ENCODE data around the gene RBM6. TPM values are rescaled to one million over a fixed set of nuclear protein-coding genes. Genes with fewer than 3 reads are reported as not detected.

Gene RBM6
- total RNA-seq, 1 experiment from 2014 or later, result 72.0 TPM

DNA sequence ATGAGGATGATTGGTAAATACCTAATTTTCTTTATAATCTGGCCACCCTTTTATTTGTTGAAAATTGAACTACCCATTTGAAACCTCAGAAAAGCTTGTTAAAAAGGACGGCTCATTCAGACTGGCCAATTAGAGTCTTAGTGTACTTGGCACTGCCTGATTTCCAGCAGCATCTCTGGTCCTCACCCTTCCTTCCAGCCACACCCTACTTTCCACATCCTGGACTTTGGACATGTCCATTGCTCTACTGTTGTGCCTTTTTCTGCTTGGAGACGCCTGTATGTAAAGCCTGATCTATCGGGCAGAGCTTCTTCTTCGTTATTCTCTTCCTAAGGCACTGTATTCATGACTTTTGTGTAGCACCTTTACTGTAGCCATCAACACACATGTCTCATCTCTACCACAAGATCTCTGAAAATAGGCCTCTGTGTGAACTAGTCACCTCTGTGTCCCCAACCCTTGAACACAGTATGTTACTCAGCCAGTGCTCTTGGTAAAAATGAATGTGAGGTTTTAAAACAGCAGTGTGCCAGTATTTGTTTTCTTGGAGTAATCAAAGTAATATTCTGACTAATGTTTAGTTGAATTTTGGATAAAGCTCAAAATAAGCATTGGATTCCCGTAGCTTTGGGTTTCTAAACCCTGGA is 155.5 kb downstream of the RBM6 start:
- DNase-seq, result no peak
- Histone ChIP-seq H3K4me1 (replicated peaks; ENCODE audit: insufficient read depth) (peaks cover 2% of the 10 kb centered on the region), H3K79me2 (ENCODE audit: low read depth) (peaks cover 21% of the 10 kb centered on the region), H3K4me2 (no peak overlapping the region), H4K20me1 (ENCODE audit: insufficient read depth) (peaks cover 2% of the 10 kb centered on the region), H3K4me3 (no peak overlapping the region), H3K36me3 (ENCODE audit: low read depth) (peaks cover 36% of the 10 kb centered on the region), H3K27me3 (ENCODE audit: insufficient read depth, low read depth) (no peaks in the 10 kb centered on the region), H3F3A (ENCODE audit: insufficient read depth, low read depth) (no peaks in the 10 kb centered on the region), H2AFZ (no peak overlapping the region), H3K9me2 (ENCODE audit: insufficient read depth) (no peaks in the 10 kb centered on the region), H3K27ac (no peak overlapping the region), H3K9me3 (ENCODE audit: insufficient read depth, low read depth) (no peaks in the 10 kb centered on the region)
- no TSS peak for BruUV-seq (replicated peaks)
- POLR2A ChIA-PET (ENCODE audit: unreplicated experiment), result no interaction called here
- intact Hi-C loops (cut with micrococcal nuclease; ENCODE audit: unreplicated experiment), result no loop called here
- CTCF ChIA-PET, result no interaction called here
- TF ChIP-seq EZH2 (IDR thresholded peaks at IDR 0.05; ENCODE audit: low read depth), result no peak
- TF ChIP-seq, protein P1, sequence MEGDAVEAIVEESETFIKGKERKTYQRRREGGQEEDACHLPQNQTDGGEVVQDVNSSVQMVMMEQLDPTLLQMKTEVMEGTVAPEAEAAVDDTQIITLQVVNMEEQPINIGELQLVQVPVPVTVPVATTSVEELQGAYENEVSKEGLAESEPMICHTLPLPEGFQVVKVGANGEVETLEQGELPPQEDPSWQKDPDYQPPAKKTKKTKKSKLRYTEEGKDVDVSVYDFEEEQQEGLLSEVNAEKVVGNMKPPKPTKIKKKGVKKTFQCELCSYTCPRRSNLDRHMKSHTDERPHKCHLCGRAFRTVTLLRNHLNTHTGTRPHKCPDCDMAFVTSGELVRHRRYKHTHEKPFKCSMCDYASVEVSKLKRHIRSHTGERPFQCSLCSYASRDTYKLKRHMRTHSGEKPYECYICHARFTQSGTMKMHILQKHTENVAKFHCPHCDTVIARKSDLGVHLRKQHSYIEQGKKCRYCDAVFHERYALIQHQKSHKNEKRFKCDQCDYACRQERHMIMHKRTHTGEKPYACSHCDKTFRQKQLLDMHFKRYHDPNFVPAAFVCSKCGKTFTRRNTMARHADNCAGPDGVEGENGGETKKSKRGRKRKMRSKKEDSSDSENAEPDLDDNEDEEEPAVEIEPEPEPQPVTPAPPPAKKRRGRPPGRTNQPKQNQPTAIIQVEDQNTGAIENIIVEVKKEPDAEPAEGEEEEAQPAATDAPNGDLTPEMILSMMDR (conservative IDR thresholded peaks at IDR 0.05), result no peak

DNA sequence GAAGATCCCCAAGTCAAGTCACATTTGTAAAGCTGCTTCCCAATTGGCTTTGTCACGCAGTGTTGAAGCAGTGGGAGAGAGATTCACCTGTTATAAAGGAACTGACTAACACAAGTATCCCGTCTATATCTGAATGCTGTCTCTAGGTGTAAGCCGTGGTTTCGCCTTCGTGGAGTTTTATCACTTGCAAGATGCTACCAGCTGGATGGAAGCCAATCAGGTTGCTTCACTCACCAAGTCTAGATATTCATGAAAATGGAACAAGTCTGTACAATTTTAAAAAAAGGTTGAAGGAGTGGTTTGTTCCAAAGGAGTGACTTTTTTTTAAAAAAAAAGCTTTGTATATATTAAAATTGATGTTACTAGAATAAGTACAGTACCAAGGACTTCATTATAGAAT is 160.4 kb downstream of the RBM6 start:
- intact Hi-C loops (cut with micrococcal nuclease; ENCODE audit: unreplicated experiment), result loop anchor here (10.0 kb wide), 1 partner anchor 386 kb away; the partner anchor contains the start of gene AMIGO3
- peaks cover 39% of the 10 kb centered on the region for H3K36me3 ChIP-seq (ENCODE audit: low read depth)
- H3K4me2 ChIP-seq, result no peak overlapping the region
- no peak overlapping the region for H2AFZ ChIP-seq
- no peaks in the 10 kb centered on the region for H3K9me2 ChIP-seq (ENCODE audit: insufficient read depth)
- H3K4me3 ChIP-seq, result no peak overlapping the region
- CTCF ChIA-PET, result no interaction called here
- POLR2A ChIA-PET (ENCODE audit: unreplicated experiment), result interaction anchor here (0.6 kb wide), 1 partner anchor 20 kb away, joined by 9 read pairs; no protein-coding TSS in a partner anchor
- no TSS peak for BruUV-seq (replicated peaks)
- no peaks in the 10 kb centered on the region for H3K27me3 ChIP-seq (ENCODE audit: insufficient read depth, low read depth)
- H3F3A ChIP-seq (ENCODE audit: insufficient read depth, low read depth), result no peaks in the 10 kb centered on the region
- no peak for DNase-seq
- no peaks in the 10 kb centered on the region for H3K79me2 ChIP-seq (ENCODE audit: low read depth)
- no peaks in the 10 kb centered on the region for H3K4me1 ChIP-seq (replicated peaks; ENCODE audit: insufficient read depth)
- TF ChIP-seq EZH2 (IDR thresholded peaks at IDR 0.05; ENCODE audit: low read depth), result no peak
- TF ChIP-seq, protein P1 (conservative IDR thresholded peaks at IDR 0.05), result no peak
- no peak overlapping the region for H3K27ac ChIP-seq
- H4K20me1 ChIP-seq (ENCODE audit: insufficient read depth), result no peaks in the 10 kb centered on the region; the same call in 1 of the 2 replicates
- no peaks in the 10 kb centered on the region for H3K9me3 ChIP-seq (ENCODE audit: insufficient read depth, low read depth)

DNA sequence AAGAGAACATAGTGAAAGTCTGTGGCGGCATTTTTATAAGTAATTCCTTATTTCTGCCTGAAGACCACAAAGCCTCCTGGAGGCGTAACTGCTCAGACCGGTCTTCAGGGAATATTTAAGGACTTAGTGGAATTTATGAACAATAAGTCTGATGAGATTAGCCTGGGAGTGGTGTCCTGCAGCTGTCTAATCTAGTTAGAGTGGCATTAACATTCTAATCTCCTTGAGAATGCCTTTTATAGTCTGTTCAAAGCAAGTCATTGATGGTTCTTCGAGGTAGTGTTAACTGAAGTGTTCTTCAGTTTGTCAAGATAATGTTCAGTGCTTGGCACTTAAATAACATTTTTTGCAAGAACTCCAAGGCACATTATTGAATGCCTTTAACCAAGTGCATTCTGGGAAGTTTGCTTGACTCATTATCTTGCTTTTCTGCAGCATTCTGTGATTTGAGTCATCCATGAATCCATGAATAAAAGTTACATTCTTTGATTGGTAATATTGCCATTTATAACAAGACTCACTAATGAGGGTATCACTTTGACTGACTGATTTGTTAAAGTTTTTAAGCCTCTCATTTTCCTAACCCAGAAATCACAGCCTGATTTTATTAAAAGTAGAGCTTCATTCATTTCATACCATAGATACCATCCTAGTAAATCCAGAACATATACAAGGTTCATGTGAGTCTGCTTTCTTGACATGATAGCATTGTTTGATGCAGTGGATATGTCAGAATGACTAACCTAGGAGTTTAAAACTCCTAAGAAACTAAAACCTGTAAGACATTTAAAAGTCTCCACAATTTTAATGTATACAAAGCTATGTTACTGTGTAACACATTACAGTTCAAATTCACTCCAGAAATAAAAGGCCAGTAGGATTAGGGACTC is 161.3 kb downstream of the RBM6 start:
- no peaks in the 10 kb centered on the region for H3K27me3 ChIP-seq (ENCODE audit: insufficient read depth, low read depth)
- TF ChIP-seq, protein P1 (conservative IDR thresholded peaks at IDR 0.05), result no peak
- no peak for TF ChIP-seq EZH2 (IDR thresholded peaks at IDR 0.05; ENCODE audit: low read depth)
- POLR2A ChIA-PET (ENCODE audit: unreplicated experiment), result interaction anchor here (0.6 kb wide), 1 partner anchor 19 kb away, joined by 9 read pairs; no protein-coding TSS in a partner anchor
- no peak overlapping the region for H3K4me2 ChIP-seq
- H3K9me2 ChIP-seq (ENCODE audit: insufficient read depth), result no peaks in the 10 kb centered on the region
- peaks cover 43% of the 10 kb centered on the region for H3K36me3 ChIP-seq (ENCODE audit: low read depth)
- no peaks in the 10 kb centered on the region for H3K4me1 ChIP-seq (replicated peaks; ENCODE audit: insufficient read depth)
- no peak overlapping the region for H3K4me3 ChIP-seq
- no peak for DNase-seq
- H3K79me2 ChIP-seq (ENCODE audit: low read depth), result no peaks in the 10 kb centered on the region
- H3F3A ChIP-seq (ENCODE audit: insufficient read depth, low read depth), result no peaks in the 10 kb centered on the region
- no peaks in the 10 kb centered on the region for H3K9me3 ChIP-seq (ENCODE audit: insufficient read depth, low read depth)
- no TSS peak for BruUV-seq (replicated peaks)
- CTCF ChIA-PET, result no interaction called here
- H4K20me1 ChIP-seq (ENCODE audit: insufficient read depth), result no peaks in the 10 kb centered on the region; the same call in 1 of the 2 replicates
- H3K27ac ChIP-seq, result no peak overlapping the region
- no peak overlapping the region for H2AFZ ChIP-seq
- intact Hi-C loops (cut with micrococcal nuclease; ENCODE audit: unreplicated experiment), result loop anchor here (10.0 kb wide), 1 partner anchor 386 kb away; the partner anchor contains the start of gene AMIGO3

Measured in PC-9 (cell line).